HEK293 (cell line): Measurements from ENCODE around the gene POU2AF3.

Experiments
- CTCF ChIA-PET: fragments of 350-600 bp; formaldehyde crosslinking; extraction: SDS; loops from one replicate; lab custom pipeline; 2021; ENCODE audit warnings: antibody characterized with exemption; lab: Yijun Ruan, JAX
- POLR2A ChIA-PET: fragments of 300-600 bp; formaldehyde crosslinking; extraction: SDS; loops from one replicate; lab custom pipeline; 2020; ENCODE audit warnings: antibody characterized with exemption, inconsistent platforms; lab: Yijun Ruan, JAX
- H3K27ac ChIP-seq: fragments of 200-500 bp; sonication (Bioruptor generic); 2 replicates; pipeline ENCODE4 v1.5.1; 2014; ENCODE audit warnings: low read depth, low read length, control low read depth, inconsistent platforms; ENCODE audit errors: extremely low read depth
- H3K36me3 ChIP-seq, 2 experiments: fragments of 200-500 bp in 1 of 2; sonication (Bioruptor generic) in 1 of 2; 1 replicate in 1 of 2; 2 replicates in 1 of 2; pipeline ENCODE4 v1.5.1; 2014 to 2017; ENCODE audit warnings: inconsistent platforms in 2 of 2, low read length in 2 of 2; ENCODE audit not compliant: control insufficient read depth in 2 of 2, insufficient read depth in 1 of 2
- H3K4me1 ChIP-seq: fragments of 200-500 bp; sonication (Bioruptor generic); 2 replicates; pipeline ENCODE4 v1.5.1; 2014; ENCODE audit warnings: mild to moderate bottlenecking, low read length, inconsistent platforms; ENCODE audit not compliant: control insufficient read depth, insufficient read depth
- H3K4me3 ChIP-seq: 2 replicates; pipeline ENCODE4 v1.5.1; 2011; ENCODE audit warnings: low read depth, mild to moderate bottlenecking, control low read depth, low read length, moderate library complexity
- H3K9me3 ChIP-seq: fragments of 200-500 bp; sonication (Bioruptor generic); 2 replicates; pipeline ENCODE4 v1.5.1; 2014; ENCODE audit warnings: low read depth, low read length, inconsistent platforms; ENCODE audit not compliant: control insufficient read depth, insufficient read depth
- CTCF ChIP-seq: fragments of 450-650 bp; formaldehyde crosslinking; IDR thresholded peaks from 2 replicates; pipeline ENCODE4 v1.5.1; 2016; ENCODE audit warnings: missing biosample characterization, missing genetic modification characterization
- GLIS1 ChIP-seq: fragments of 450-650 bp; formaldehyde crosslinking; IDR thresholded peaks from 2 replicates; pipeline ENCODE4 v1.5.1; 2016; ENCODE audit warnings: missing biosample characterization, missing genetic modification characterization
- HOXA7 ChIP-seq: sonication (generic); formaldehyde crosslinking; IDR thresholded peaks from 2 replicates; pipeline ENCODE4 v1.8.1; 2022; ENCODE audit warnings: missing genetic modification reagents, borderline replicate concordance
- OVOL3 ChIP-seq: fragments of 450-650 bp; formaldehyde crosslinking; IDR thresholded peaks from 2 replicates; pipeline ENCODE4 v1.5.1; 2016; ENCODE audit warnings: missing biosample characterization, missing genetic modification characterization
- PATZ1 ChIP-seq: fragments of 450-650 bp; formaldehyde crosslinking; IDR thresholded peaks from 2 replicates; pipeline ENCODE4 v1.5.1; 2016; ENCODE audit warnings: missing biosample characterization, missing genetic modification characterization
- ZBTB1 ChIP-seq: fragments of 450-650 bp; formaldehyde crosslinking; IDR thresholded peaks from 2 replicates; pipeline ENCODE4 v1.5.1; 2016; ENCODE audit warnings: missing biosample characterization, missing genetic modification characterization
- ZFP41 ChIP-seq: fragments of 450-650 bp; formaldehyde crosslinking; IDR thresholded peaks from 2 replicates; pipeline ENCODE4 v1.5.1; 2016; ENCODE audit warnings: missing biosample characterization, missing genetic modification characterization, borderline replicate concordance
- ZFP69B ChIP-seq: fragments of 450-650 bp; formaldehyde crosslinking; IDR thresholded peaks from 2 replicates; pipeline ENCODE4 v1.5.1; 2016; ENCODE audit warnings: missing biosample characterization, missing genetic modification characterization
- ZNF24 ChIP-seq: fragments of 450-650 bp; formaldehyde crosslinking; IDR thresholded peaks from 2 replicates; pipeline ENCODE4 v1.5.1; 2016; ENCODE audit warnings: missing biosample characterization, missing genetic modification characterization
- ZNF292 ChIP-seq: fragments of 450-650 bp; formaldehyde crosslinking; IDR thresholded peaks from 2 replicates; pipeline ENCODE4 v1.5.1; 2016; ENCODE audit warnings: low read depth, missing biosample characterization, missing genetic modification characterization, borderline replicate concordance
- ZNF341 ChIP-seq: fragments of 450-650 bp; formaldehyde crosslinking; IDR thresholded peaks from 2 replicates; pipeline ENCODE4; 2016; ENCODE audit warnings: low read depth, missing biosample characterization, missing genetic modification characterization
- ZNF366 ChIP-seq: fragments of 450-650 bp; formaldehyde crosslinking; conservative IDR thresholded peaks from 2 replicates; pipeline ENCODE4 v1.5.1; 2016; ENCODE audit warnings: missing biosample characterization, missing genetic modification characterization
- ZNF37A ChIP-seq: fragments of 450-650 bp; IDR thresholded peaks from 2 replicates; pipeline ENCODE4 v1.5.1; 2018; ENCODE audit warnings: missing biosample characterization, missing genetic modification characterization
- ZNF544 ChIP-seq: fragments of 450-650 bp; formaldehyde crosslinking; IDR thresholded peaks from 2 replicates; pipeline ENCODE4 v1.5.0; 2017; ENCODE audit warnings: missing biosample characterization, missing genetic modification characterization
- ZNF645 ChIP-seq: fragments of 450-650 bp; formaldehyde crosslinking; IDR thresholded peaks from 2 replicates; pipeline ENCODE4; 2016; ENCODE audit warnings: missing biosample characterization, missing genetic modification characterization
- ZNF660 ChIP-seq: fragments of 450-650 bp; IDR thresholded peaks from 2 replicates; pipeline ENCODE4 v1.5.1; 2018; ENCODE audit warnings: missing biosample characterization, mild to moderate bottlenecking, missing genetic modification characterization
- ZNF747 ChIP-seq: fragments of 450-650 bp; formaldehyde crosslinking; IDR thresholded peaks from 2 replicates; pipeline ENCODE4 v1.5.1; 2016; ENCODE audit warnings: missing biosample characterization, missing genetic modification characterization
- ZSCAN4 ChIP-seq: fragments of 450-650 bp; formaldehyde crosslinking; IDR thresholded peaks from 2 replicates; pipeline ENCODE4 v1.5.1; 2017; ENCODE audit warnings: missing biosample characterization, missing genetic modification characterization
- TF ChIP-seq, protein P1 (sequence below): fragments of 450-650 bp; formaldehyde crosslinking; IDR thresholded peaks from 2 replicates; pipeline ENCODE4 v1.5.1; 2016; ENCODE audit warnings: missing biosample characterization, missing genetic modification characterization

The POU2AF3 gene

GRCh38 chr11:111305162-111305802 is 6.9 kb downstream of the POU2AF3 start:
- ChIA-PET CTCF (interaction anchor here (0.6 kb wide), 1 partner anchor 44 kb away, joined by 4 read pairs; no protein-coding TSS in a partner anchor), POLR2A (no interaction called here)
- Histone ChIP-seq H3K4me3 (no peak overlapping the region), H3K27ac (no peak overlapping the region), H3K9me3 (no peaks in the 10 kb centered on the region), H3K36me3 (no peaks in the 10 kb centered on the region), H3K4me1 (no peaks in the 10 kb centered on the region)
- TF ChIP-seq ZFP69B (tag by site-specific recombination) (no peak), ZNF292 (tag by site-specific recombination) (no peak), ZNF341 (tag by site-specific recombination) (no peak), ZBTB1 (tag by site-specific recombination) (no peak), PATZ1 (tag by site-specific recombination) (no peak)
- TF ChIP-seq, protein P1, sequence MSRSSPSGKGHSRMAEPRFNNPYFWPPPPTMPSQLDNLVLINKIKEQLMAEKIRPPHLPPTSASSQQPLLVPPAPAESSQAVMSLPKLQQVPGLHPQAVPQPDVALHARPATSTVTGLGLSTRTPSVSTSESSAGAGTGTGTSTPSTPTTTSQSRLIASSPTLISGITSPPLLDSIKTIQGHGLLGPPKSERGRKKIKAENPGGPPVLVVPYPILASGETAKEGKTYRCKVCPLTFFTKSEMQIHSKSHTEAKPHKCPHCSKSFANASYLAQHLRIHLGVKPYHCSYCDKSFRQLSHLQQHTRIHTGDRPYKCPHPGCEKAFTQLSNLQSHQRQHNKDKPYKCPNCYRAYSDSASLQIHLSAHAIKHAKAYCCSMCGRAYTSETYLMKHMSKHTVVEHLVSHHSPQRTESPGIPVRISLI (tag by site-specific recombination), result no peak

DNA sequence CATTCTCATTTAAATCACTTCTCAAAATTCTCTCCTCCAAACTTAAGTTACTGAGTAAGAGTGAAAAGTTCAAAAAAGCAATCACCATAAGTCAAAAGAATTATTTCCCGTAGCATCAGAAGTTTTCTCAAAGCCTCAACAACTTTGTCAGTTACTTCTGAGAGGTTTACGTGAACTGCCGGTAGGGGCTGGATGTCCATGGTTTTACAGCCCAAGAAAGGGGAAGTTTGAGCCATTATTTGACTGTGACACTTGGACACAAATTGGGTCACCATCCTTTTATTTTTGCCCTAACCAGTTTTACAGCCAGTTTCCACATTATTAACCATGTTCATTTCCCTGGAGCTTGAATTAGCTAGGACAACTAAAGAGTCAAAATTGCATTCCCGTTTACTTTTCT is 7.5 kb downstream of the POU2AF3 start:
- ChIA-PET CTCF (no interaction called here), POLR2A (no interaction called here)
- Histone ChIP-seq H3K4me1 (no peaks in the 10 kb centered on the region), H3K36me3 (no peaks in the 10 kb centered on the region), H3K4me3 (no peak overlapping the region), H3K9me3 (no peaks in the 10 kb centered on the region), H3K27ac (no peak overlapping the region)
- TF ChIP-seq ZNF366 (tag by site-specific recombination) (no peak), ZFP41 (tag by site-specific recombination) (no peak), GLIS1 (tag by site-specific recombination) (no peak)

DNA sequence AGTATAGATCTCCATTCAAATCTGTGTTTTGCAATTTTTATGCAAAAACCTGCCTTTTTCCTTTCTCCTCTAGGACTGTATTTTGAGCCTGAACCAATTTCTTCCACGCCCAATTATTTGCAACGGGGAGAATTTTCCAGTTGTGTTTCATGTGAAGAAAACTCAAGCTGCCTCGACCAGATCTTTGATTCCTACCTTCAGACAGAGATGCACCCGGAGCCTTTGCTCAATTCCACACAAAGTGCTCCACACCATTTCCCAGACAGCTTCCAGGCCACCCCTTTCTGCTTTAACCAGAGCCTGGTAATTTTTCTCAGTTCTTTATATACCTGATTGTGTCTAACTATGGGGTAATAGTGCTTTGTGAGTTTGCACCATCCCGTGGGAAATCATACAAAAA is 8.0 kb downstream of the POU2AF3 start:
- H3K4me3 ChIP-seq, result no peak overlapping the region
- H3K9me3 ChIP-seq, result no peaks in the 10 kb centered on the region
- no peaks in the 10 kb centered on the region for H3K4me1 ChIP-seq
- POLR2A ChIA-PET, result no interaction called here
- H3K36me3 ChIP-seq, result no peaks in the 10 kb centered on the region
- H3K27ac ChIP-seq, result no peak overlapping the region
- CTCF ChIA-PET, result interaction anchor here (0.6 kb wide), 1 partner anchor 11 kb away, joined by 3 read pairs; no protein-coding TSS in a partner anchor
- no peak for TF ChIP-seq OVOL3 (tag by site-specific recombination)
- no peak for TF ChIP-seq ZNF660
- TF ChIP-seq CTCF (tag by site-specific recombination), result no peak
- no peak for TF ChIP-seq ZNF645
- TF ChIP-seq HOXA7 (CRISPR knock-in tag), result no peak
- TF ChIP-seq ZNF37A (tag by site-specific recombination), result no peak
- TF ChIP-seq ZNF544 (tag by site-specific recombination), result no peak
- no peak for TF ChIP-seq ZNF747 (tag by site-specific recombination)
- no peak for TF ChIP-seq ZSCAN4 (tag by site-specific recombination)
- TF ChIP-seq ZNF24, result no peak
